ENCODE data around the gene OPA1. TPM values are rescaled to one million over a fixed set of nuclear protein-coding genes. Genes with fewer than 3 reads are reported as not detected.

The OPA1 gene
- total and polyA plus RNA-seq, 2 of the 13 experiments (the other 11 are each of a cell fraction or from before 2014, with no cell fraction given): 26.7 to 78.5 TPM

- no peak for TF ChIP-seq ZNF720 (CRISPR knock-in tag; IDR thresholded peaks at IDR 0.05)
- no peak for TF ChIP-seq CSRNP1 (CRISPR knock-in tag; IDR thresholded peaks at IDR 0.05)
- TF ChIP-seq ETS1 (CRISPR knock-in tag; IDR thresholded peaks at IDR 0.05): no peak
- no peak for TF ChIP-seq GLMP (CRISPR knock-in tag; IDR thresholded peaks at IDR 0.05; ENCODE audit: borderline replicate concordance)
- no peak for TF ChIP-seq PRDM4 (CRISPR knock-in tag; IDR thresholded peaks at IDR 0.05; ENCODE audit: borderline replicate concordance)
- no peak for TF ChIP-seq MAFF (IDR thresholded peaks at IDR 0.05; ENCODE audit: low read depth, low read length)
- TF ChIP-seq CC2D1A (CRISPR knock-in tag; IDR thresholded peaks at IDR 0.05): no peak
- TF ChIP-seq PBX3 (CRISPR knock-in tag; IDR thresholded peaks at IDR 0.05; ENCODE audit: borderline replicate concordance): no peak
- no peak for TF ChIP-seq CSRNP2 (CRISPR knock-in tag; conservative IDR thresholded peaks at IDR 0.05; ENCODE audit: low read depth)
- TF ChIP-seq ZNF275 (CRISPR knock-in tag; IDR thresholded peaks at IDR 0.05; ENCODE audit: borderline replicate concordance): peak; percentile 42; the same call in 1 of the 2 replicates
- no peak for TF ChIP-seq ZNF253 (CRISPR knock-in tag; IDR thresholded peaks at IDR 0.05; ENCODE audit: borderline replicate concordance)
- no peak for TF ChIP-seq GABPB1 (CRISPR knock-in tag; IDR thresholded peaks at IDR 0.05)
- TF ChIP-seq ZNF496 (CRISPR knock-in tag; IDR thresholded peaks at IDR 0.05; ENCODE audit: insufficient replicate concordance): no peak
- peak; percentile 100 for TF ChIP-seq JUN (CRISPR knock-in tag; IDR thresholded peaks at IDR 0.05)
- TF ChIP-seq GATAD2A (CRISPR knock-in tag; IDR thresholded peaks at IDR 0.05): peak; percentile 93
- no peak for TF ChIP-seq RORA (CRISPR knock-in tag; IDR thresholded peaks at IDR 0.05)
- no peak for TF ChIP-seq KDM4B (CRISPR knock-in tag; IDR thresholded peaks at IDR 0.05)
- TF ChIP-seq BHLHE40 (IDR thresholded peaks at IDR 0.05; ENCODE audit: low read length): peak; percentile 84
Observed at GRCh38 chr3:193744048-193744821, 151.2 kb downstream of the OPA1 start (continued).
